ENCODE results near the gene STK17B.
A peak's percentile ranks its signal among the peaks of the same experiment; 100 is the strongest.

Gene STK17B

DNA sequence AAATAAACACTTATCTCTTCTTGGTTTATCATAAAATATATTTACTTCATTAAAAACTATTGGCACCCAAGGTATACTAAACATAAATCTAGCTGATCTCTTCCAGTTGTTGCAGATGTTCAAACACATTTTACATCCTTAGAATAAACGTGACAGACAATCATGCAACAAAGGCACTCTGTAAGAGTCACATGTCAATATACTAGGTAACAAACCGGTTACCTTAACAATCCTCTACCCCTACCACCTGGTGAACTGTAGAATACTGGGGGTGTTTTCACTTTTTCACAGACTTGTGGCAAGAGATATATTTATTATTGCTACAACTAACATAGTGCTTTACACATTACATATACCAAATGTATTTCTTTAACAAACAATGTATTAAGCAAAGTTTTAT lies 15.8 kb downstream of the STK17B start:
- no peak for DNase-seq (ENCODE audit: low spot score)

DNA sequence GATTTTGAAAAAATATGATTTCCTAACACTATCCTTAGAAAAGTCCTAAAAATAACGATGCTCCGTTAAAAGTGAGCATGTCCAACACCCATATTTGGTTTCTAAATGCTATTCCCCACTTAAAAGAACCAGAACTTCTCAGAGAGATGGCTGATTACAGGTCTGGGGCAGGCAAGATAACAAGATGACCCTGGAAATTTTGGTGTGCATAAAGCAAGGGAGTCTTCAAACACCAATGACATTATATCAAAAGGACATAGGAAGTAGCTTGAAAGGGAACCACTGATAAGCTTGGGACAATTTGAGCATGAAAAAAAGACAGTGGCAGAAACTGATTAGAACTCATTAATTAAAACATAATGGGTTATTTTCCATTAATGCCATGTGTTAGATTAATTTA lies 17.9 kb downstream of the STK17B start:
- no peak for DNase-seq (ENCODE audit: low spot score)

DNA sequence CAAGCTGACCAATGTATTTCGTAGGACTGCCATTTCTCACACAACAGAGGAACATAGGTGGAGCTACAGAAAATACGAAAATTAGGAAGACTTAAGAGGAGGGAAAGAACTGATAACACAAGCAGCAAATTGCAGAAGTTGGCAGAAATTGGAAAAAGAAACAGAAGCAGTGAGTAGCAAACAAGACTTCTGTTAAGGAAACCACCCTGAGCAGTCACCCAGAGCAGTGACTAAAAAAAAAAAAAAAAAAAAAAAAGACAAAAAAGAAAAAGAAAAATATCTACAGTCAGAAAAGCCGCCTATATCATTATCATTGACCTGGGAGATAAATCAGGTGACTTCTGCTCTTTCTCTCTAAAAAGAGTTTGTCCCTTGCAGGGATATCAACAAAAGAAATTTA lies 21.4 kb downstream of the STK17B start:
- DNase-seq (ENCODE audit: low spot score) = no peak

DNA sequence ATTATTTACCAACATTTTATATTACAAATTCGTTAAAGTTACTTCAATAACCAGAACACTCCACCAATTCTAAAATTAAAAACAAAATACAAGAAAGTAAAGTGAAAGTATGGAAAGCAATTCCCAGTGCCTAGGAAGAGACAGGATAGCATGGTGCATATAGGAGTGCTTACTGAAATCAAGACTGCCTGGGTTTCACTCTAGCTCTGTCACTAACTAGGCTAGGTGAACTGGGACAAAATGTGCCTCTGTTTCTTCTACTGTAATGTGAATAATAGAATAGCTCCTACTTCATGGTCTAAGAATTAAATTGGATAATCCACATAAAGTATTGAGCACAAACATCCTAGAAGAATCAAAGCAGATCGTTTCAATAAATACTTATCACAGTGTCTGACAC lies 22.6 kb downstream of the STK17B start:
- DNase-seq (ENCODE audit: low spot score) = no peak

DNA sequence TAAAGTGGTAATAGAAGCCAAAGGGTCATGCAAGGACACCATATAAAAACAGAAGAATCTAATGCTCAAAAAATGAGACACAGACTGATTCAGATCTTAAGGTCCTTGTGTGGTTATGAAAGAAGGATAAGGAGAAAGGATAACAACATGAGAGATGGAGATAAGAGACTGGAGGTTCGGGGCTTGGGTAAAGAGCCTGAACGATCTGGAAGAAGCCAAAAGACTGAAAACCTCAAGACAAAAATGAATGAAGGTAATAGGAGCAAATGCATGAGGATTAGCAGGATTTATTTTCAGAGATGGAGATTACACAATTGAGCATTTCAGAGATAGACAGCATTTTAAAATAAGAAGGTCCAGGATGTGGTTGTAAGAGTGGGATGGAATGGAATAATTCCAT lies 26.1 kb downstream of the STK17B start:
- no peak for DNase-seq (ENCODE audit: low spot score)

DNA sequence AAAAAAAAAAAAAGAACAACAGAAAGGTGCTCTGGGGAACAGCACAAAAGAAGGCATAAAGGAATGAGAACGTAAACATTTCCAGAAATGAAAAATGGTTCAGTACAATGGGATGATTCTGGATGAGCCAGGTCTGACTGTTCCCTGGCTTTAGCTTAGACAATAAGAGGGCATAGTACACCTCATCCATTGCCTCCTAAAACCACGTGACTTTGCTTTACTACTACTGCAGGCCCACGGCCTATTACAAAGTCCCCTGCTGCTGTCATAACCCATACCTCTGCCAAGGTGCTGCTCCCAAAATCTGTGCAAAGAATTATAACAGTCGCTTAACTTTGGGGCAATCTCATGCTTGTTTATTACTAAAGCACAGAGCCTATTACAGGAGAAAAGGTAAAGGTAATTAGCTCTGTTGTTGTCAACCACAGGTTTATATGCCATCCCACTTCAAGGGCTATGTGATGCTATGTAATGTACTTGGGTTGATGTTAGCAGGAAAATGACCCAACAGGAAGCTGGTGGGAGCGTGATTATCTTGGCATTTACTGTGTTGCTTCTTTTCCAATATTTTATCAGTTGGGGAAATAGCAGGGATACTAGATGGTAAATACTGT lies 26.8 kb downstream of the STK17B start:
- DNase-seq (ENCODE audit: low spot score) = no peak

DNA sequence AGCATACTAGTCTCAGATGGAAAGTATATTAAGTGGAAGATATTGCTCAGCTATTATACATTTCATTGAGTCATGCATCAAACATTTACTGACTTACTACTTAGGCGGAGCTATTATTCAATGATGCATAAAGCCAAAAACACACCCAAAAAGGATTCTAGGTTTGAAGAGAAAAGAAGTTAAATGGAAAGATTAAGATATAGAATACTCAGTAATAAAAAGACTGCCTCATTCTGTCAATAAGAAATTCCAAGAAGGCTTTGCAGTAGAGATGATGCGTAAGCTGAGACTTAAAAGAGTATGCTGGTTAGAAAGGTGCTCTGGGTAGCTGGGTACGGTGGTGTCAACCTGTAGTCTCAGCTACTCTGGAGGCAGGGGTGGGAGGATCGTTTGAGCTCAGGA lies 27.6 kb downstream of the STK17B start:
- DNase-seq (ENCODE audit: low spot score) = no peak

DNA sequence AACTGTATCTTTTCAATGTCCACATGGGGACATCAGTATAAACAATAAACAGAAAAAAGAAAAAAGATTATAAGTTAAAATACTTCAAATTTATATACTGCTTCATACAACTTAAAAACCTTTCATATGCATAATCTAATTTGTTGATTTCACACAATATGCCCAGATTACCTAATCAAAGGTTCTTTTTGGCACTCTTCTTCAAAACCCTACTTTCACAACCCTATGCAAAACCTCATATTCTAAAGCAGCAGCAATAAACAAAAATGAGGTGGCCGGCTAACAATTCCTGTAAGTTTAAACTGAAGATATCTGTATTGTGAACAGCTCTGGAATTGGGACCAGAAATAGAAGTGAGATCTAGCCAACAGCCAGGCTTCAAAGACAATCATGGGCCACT lies 28.6 kb downstream of the STK17B start:
- no peak for DNase-seq (ENCODE audit: low spot score)

DNA sequence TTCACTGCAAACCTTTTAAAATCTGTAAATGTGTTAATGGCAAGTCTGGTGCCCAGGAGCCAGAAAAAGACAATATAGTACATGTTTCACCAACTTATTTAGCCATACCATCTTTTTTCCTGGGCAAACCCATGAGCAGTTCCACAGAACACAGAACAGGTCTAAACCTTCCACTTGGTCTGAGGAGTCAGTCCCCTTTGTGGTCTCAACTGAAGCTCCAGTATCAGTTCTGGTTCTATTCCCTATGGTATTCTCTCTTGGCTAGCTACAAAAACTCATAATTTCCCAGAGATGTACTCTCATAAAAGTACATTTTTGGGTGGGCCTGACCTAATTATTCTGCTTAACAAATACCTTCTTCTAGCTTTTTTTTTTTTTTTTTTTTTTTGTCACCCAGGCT lies 31.2 kb downstream of the STK17B start:
- no peak for DNase-seq (ENCODE audit: low spot score)

DNA sequence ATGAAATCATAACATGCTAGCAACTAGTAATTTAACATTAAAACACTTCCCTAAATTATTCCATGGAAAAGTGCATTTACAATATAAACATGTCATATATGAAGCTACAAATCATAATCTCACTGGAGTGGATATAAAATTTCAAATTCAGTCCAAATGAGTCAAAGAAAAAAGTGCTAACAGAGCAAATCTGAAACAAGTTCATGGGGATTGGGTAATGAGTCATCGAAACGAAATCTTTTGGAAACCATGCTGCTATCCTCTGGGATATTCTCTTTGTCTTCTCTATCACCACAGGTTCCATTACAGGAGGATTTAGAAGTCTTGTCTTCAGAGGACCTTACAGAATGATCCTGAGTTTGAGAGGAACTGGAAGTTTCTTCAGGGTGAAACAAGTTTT lies 34.1 kb downstream of the STK17B start:
- DNase-seq (ENCODE audit: low spot score) = no peak

DNA sequence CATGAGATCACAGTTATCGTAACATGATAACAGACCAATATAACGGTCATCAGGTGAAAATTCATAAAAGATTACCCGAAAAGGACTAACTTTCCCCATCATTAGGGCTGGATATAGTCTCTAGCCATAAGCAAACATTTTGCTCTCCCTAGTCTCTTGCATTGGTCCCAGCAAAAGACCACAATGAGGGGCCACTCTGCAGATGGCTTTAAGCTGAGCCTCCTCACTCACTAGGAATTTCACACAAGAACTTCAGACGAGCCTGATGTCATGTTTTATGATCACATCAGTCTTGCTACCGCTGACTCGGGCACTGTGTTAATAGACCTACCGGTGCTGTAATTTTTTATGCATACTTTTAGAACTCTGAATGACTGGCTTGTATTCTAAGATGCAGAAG lies 35.2 kb downstream of the STK17B start:
- DNase-seq (ENCODE audit: low spot score) = no peak

DNA sequence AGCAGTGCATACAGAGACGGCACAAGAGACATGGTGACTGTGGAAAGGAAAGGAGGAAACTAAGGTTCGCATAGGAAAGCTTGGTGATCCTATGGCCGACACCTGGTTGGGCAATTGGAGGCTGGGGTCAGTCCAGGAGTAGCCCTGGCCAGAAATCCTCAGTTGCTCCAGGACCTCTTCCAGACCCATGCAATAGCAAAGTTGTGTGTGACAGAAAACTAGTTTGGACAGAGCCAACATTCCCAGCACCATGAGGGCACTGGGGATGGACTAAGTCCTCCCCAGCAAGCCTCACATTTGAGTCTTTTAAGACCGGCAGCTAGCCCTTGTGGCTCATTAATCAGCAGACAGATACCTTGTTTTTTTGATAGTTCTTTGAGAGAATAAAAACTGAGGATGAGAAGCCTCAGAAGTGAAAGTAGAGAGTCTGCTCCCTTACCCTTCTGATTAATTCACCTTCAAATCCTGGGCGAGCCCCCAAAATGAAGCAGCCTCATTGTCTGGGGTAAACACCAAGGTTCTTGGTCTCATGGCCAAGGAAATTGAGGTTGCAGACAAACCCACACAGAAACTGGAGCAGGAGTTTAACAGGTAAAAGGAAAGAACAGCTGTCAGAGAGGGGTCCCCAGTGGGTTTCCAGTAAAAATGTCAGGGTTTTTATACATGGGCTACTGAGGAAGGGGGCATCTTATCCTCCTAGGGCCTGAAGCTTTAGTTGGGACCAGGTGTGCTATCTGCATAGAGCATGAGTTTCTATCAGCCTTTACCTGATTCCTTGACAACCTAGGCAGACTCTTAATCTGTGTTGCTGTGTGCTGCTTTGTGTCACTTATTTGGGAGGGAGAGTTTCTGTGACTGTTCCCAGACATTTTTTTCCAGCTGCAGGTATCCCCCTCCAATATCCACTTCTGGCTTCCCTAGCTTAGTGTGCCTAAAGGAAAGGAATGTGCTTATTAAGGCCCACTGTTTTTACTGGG lies 39.1 kb downstream of the STK17B start:
- DNase-seq (ENCODE audit: low spot score) = no peak

DNA sequence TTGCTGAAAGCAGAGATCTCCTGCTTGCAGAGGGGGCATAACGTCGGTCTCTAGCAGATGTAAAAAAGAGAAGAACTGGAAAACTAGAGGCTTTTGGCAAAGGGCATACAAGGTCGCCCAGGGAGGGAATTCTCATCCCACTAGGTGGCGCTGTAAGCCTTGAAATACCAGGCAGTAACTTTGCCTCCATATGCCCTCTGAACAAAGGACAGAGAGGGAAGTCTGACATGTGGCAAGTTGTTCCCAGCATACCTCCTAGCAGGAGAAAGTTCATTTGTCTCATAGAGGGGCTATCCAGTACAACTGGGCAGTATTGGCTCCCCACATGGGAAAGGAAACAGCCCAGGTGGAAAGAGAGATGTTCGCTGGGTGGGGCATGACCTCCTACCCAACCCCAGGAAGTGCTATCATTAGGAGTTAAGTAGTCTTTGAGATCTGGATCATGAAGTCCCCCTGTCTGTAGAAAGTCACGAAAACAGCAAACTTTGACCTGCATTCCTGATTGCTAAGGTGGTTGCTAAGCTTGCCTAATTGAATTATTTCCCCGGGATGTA lies 39.9 kb downstream of the STK17B start:
- peak; percentile 37 for DNase-seq (ENCODE audit: low spot score)

DNA sequence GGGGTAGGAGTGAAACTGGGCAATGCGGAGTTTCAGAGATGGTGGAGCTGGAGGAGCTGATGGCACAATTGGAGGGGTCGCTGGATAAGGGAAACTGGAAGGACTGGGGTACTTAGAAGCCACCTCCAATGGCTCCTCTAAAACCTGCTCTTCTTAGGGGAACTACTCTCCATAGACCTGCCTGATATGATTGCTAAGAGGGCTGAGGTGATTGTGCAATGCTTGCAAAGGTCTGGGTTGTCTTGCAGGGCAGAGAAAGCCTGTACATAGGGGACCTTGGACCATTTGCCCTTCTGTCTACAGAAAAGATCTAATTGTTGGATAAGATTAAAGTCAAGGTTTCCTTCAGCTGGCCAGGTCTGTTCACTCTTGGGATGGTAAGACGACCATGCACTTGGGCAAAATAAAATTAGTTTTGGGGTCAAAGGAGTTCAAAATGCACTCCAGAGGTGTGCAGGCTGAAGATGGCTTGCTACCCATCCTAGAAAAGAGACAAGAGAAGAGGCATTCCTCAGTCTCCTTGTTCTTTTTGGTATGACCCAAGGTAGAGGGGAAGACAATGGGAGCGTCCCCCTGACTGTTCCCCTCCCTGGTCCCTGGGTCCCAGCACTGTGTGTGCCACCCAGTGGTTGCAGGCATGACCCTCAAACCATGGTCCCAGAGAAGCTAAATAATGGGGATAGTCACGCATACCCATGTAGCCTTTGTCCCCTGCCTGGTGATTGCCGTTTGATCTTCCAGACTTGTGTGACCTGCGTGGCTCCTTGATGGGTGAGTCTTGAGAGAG lies 41.1 kb downstream of the STK17B start:
- no peak for DNase-seq (ENCODE audit: low spot score)

DNA sequence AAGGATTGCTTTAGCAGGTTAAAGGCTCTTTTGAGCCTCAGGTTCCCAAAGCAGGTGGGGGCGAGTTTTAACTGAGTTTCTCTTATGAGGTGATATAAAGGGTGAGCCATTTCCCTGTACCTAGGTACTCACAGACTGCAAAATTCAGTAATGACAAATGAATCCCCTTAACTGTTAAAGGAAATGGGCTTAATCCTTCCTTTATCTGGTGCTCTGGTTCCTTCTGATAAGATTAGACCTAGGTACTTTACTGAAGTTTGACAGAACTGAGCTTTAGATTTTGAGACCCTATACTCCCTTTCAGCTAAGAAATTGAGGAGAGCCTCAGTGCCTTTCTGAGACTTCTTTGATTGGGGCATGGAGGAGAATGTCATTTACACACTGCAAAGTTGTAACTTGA lies 42.6 kb downstream of the STK17B start:
- DNase-seq (ENCODE audit: low spot score) = no peak

DNA sequence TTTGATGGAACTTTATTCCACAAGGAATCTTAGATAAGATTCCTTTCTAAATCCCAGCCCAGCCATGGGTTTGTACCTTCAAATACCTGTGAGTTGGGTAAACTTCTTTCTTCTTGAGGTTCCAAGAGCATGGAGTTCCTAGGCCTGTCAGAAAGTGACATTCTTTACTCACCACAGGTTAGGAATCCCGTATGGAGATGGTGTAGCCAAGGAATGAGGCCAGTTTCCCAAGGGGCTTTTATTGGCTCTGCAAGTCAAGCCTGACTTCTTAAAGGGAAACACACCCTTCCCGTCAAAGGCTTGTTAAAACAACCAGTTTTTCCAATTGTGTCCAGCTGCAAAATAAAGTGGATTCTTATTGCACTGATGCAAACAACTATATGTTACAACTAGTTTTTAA lies 45.8 kb downstream of the STK17B start:
- DNase-seq (ENCODE audit: low spot score) = no peak

DNA sequence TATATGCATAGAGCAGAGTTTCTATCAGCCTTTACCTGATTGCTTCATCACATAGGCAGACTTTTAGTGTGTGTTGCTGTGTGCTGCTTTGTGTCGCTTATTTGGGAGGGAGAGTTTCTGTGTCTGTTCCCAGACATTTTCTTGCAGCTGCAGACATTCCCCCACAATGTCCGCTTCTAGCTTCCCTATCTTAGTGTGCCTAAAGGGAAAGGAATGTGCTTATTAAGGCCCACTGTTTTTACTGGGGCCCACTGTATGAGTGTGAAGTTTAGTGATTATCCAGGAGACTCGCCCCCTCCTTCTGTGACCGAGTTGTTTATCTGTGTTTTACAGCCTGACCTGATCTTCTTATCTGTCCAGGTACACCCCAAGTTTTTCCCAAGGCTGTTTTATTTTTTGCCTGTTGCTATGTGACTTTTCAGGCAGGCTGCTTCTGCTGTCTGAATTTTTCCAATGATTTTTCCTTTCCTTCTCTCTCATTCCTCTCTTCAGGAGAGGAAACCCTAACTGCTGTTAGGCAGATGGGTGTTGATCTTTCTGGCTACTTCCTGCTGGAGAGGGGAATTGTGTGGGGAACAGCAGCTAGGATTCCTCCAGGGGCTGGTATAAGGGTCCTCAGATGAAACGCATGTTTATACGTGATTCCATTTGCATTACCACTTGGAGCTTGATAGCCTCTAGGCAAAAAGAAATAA lies 47.6 kb downstream of the STK17B start:
- no peak for DNase-seq (ENCODE audit: low spot score)

DNA sequence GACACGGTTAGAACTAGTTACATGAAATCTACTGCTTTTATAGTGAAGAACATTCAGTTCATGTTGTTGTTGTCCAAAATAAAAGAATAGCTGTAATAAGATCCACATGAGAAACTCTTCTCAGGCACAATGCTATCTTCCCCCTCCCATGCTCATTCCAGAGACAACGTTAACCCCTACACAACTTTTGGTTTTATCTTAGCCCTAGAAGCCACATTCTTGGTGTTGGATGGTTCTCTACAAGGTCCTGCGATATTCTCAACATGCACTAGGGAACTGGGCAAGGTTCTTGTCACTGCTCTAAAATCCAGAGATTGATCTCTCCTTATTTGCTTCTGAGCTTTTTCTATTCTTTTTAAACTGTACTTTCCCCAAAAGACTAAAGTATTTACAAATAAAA lies 51.5 kb downstream of the STK17B start:
- no peak for DNase-seq (ENCODE audit: low spot score)

DNA sequence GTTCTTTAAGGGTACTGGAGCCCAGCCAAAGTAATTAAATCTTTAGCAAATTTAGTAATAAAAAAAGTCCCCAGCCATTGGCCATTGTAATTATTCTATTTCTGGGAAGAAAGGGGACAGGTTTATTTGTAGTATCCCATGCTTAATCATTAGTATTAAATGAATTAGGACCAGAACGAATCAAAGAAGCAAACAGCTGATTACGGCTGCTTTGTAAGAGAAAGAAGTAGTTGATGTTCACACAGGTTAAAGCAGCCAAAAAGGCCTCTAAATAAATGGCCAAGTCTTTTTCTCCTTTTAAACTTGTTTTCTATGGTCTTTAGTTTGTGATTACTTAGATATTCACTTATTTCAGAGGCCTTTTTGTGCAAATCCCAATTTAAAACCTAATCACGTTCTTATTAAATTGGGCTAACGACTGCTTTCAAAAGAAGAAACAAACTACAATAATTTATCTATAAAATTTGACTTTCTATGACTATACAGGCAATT lies 54.1 kb downstream of the STK17B start:
- DNase-seq (ENCODE audit: low spot score) = no peak

DNA sequence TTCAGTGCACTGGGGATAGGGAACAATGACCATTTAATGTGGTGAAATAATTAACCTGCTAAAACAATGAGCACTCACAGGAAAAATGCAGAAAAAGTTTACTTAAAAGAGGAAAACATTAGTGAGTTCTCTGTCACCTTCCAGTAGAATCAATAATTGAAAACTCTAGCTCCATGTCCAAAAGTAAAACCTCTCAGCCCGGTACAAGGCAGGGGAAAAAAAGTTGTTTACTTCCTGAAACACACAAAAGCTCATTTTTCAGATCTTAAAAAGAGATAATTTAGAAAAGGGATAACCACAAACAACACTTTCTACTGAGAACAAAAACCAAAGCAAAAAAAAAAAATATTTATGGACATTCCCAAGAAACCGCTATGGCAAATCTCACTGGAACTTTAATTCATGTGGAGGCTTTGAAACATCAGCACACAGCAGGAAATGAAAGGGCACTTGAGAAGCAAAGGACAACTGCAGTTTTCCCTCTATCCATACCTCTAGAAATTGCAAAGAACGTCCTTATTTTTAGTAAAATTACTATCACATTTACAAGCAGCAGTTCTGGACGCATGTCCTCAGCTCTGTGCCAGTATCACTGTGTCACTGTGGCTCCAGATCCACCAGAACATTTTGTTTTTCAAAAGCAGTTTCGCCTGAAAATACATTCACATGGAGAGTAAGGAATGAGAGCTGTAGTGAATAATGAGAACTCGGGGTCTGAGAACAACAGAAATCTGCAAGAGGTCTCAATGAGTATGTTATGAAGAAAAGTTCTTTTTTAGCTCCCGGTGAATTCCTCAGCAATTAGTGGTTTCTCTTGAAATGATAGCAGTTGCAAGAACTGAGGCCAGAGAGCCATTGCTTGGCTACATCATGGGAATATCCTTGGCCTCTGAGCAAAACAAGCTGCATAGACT lies 58.1 kb downstream of the STK17B start:
- no peak for DNase-seq (ENCODE audit: low spot score)

Measured in germinal center (tissue), 1 donor.